B cell (primary cell): ENCODE measurements around the gene SIK3. TPM values are rescaled to one million over a fixed set of nuclear protein-coding genes. Genes with fewer than 3 reads are reported as not detected.

ENCODE experiments used
- ATAC-seq: fragments of 200-7000 bp; cut with Tn5 transposase; one replicate; pipeline ENCODE4 v1.10.0; 2021; ENCODE audit warnings: low read depth, mild to moderate bottlenecking, moderate number of reproducible peaks, moderate library complexity
- CTCF ChIA-PET: fragments of 350-600 bp; sonication (Branson Sonifier 250); formaldehyde crosslinking; loops from one replicate; lab custom pipeline; 2021; ENCODE audit warnings: antibody characterized with exemption, inconsistent platforms; lab: Charles Lee
- POLR2A ChIA-PET: fragments of 350-600 bp; sonication (Branson Sonifier 250); formaldehyde crosslinking; loops from one replicate; lab custom pipeline; 2021; ENCODE audit warnings: antibody characterized with exemption; lab: Charles Lee
- DNase-seq: peaks from one replicate; pipeline ENCODE4 v3.0.0; 2013
- H2AFZ ChIP-seq: 2 replicates; pipeline ENCODE4 v1.6.1; 2012; ENCODE audit warnings: mild to moderate bottlenecking, low read depth, low read length; ENCODE audit not compliant: insufficient read depth, poor library complexity, severe bottlenecking
- H3K27ac ChIP-seq, 2 donors: 1 replicate in 1 of 2; 2 replicates in 1 of 2; pipeline ENCODE4 v1.5.1; 2012 to 2013; ENCODE audit warnings: low read length in 2 of 2, mild to moderate bottlenecking in 2 of 2, moderate library complexity in 1 of 2
- H3K27me3 ChIP-seq, 4 experiments: fragments of 200-600 bp in 1 of 4; sonication (generic) in 1 of 4; replicated peaks in 1 of 4; 1 replicate in 2 of 4; 2 replicates in 2 of 4; pipeline versions ENCODE4 v1.6.1 to v1.7.0; 2013 to 2016; ENCODE audit warnings: low read length in 3 of 4, mild to moderate bottlenecking in 2 of 4, mixed read lengths in 1 of 4, moderate library complexity in 1 of 4; ENCODE audit not compliant: insufficient read depth in 4 of 4, control insufficient read depth in 3 of 4; ENCODE audit errors: control extremely low read depth in 1 of 4
- H3K36me3 ChIP-seq, 2 experiments: replicated peaks in 1 of 2; 1 replicate in 1 of 2; 2 replicates in 1 of 2; pipeline versions ENCODE4 v1.6.1 to v1.7.1; 2013; ENCODE audit warnings: low read length in 1 of 2; ENCODE audit not compliant: insufficient read depth in 2 of 2, control insufficient read depth in 1 of 2; ENCODE audit errors: control extremely low read depth in 1 of 2, extremely low read depth in 1 of 2
- H3K4me1 ChIP-seq, 2 donors: fragments of 200-600 bp in 1 of 2; sonication (generic) in 1 of 2; 1 replicate in 1 of 2; 2 replicates in 1 of 2; pipeline versions ENCODE4 v1.5.1 to v1.6.1; 2013 to 2017; ENCODE audit warnings: low read length in 2 of 2; ENCODE audit not compliant: control insufficient read depth in 2 of 2, insufficient read depth in 2 of 2
- H3K4me2 ChIP-seq: replicated peaks from 2 replicates; pipeline ENCODE3; 2012; ENCODE audit warnings: mild to moderate bottlenecking, low read depth, low read length; ENCODE audit not compliant: poor library complexity, severe bottlenecking
- H3K4me3 ChIP-seq, 5 experiments: fragments of 200-600 bp in 1 of 5; sonication (generic) in 1 of 5; 1 replicate in 3 of 5; 2 replicates in 2 of 5; pipeline versions ENCODE4 v1.5.1 to v1.7.0; 2011 to 2016; ENCODE audit warnings: low read length in 4 of 5, mild to moderate bottlenecking in 4 of 5, low read depth in 2 of 5, control low read depth in 1 of 5, moderate library complexity in 1 of 5; ENCODE audit not compliant: insufficient read depth in 1 of 5; ENCODE audit errors: control extremely low read depth in 1 of 5, extremely low read depth in 1 of 5
- H3K79me2 ChIP-seq: fragments of 200-600 bp; sonication (generic); one replicate; pipeline ENCODE4 v1.6.0; 2016; ENCODE audit warnings: low read length; ENCODE audit not compliant: control insufficient read depth, insufficient read depth
- H3K9ac ChIP-seq: fragments of 200-600 bp; sonication (generic); 2 replicates; pipeline ENCODE4 v1.6.1; 2017; ENCODE audit warnings: mild to moderate bottlenecking, low read length, moderate library complexity
- H3K9me3 ChIP-seq, 3 donors: one replicate each; pipeline versions ENCODE4 v1.6.1 to v1.7.1; 2013; ENCODE audit warnings: low read length in 2 of 3; ENCODE audit not compliant: control insufficient read depth in 2 of 3, insufficient read depth in 1 of 3; ENCODE audit errors: control extremely low read depth in 1 of 3
- H4K20me1 ChIP-seq: 2 replicates; pipeline ENCODE4 v1.6.0; 2012; ENCODE audit warnings: mild to moderate bottlenecking, low read length; ENCODE audit not compliant: insufficient read depth, control insufficient read depth, poor library complexity, severe bottlenecking
- H3K27ac Mint-ChIP-seq: one replicate; pipeline ENCODE4 v1.8.0; 2021; ENCODE audit warnings: mixed read lengths
- H3K27me3 Mint-ChIP-seq: one replicate; pipeline ENCODE4 v1.8.0; 2021; ENCODE audit warnings: mixed read lengths
- H3K4me1 Mint-ChIP-seq: one replicate; pipeline ENCODE4 v1.8.0; 2021; ENCODE audit warnings: mixed read lengths
- H3K4me3 Mint-ChIP-seq: one replicate; pipeline ENCODE4 v1.8.0; 2021; ENCODE audit warnings: mixed read lengths
- H3K9me3 Mint-ChIP-seq: one replicate; pipeline ENCODE4 v1.8.0; 2022; ENCODE audit warnings: mixed read lengths; ENCODE audit not compliant: insufficient read depth
- CTCF ChIP-seq: fragments of 200-600 bp; IDR thresholded peaks from one replicate; pipeline ENCODE4 v1.8.0; 2022; ENCODE audit warnings: antibody characterized with exemption, mild to moderate bottlenecking
- EZH2 ChIP-seq: IDR thresholded peaks from 2 replicates; pipeline ENCODE4 v1.6.1; 2012; ENCODE audit warnings: borderline replicate concordance, low read depth, mild to moderate bottlenecking, moderate library complexity, low read length; ENCODE audit not compliant: insufficient read depth, poor library complexity, severe bottlenecking
- WGBS: methylation state at CpG from one replicate; pipeline ENCODE4 v1.1.5; 2013; ENCODE audit warnings: missing lambda C conversion rate; ENCODE audit not compliant: insufficient coverage; 5-methylcytosine and 5-hydroxymethylcytosine counted together
- intact Hi-C: fragments of 100-400 bp; cut with micrococcal nuclease; formaldehyde crosslinking; loops from one replicate; pipeline ENCODE4 v1.10.0; 2022
- polyA plus RNA-seq: library from polyadenylated mRNA; depleted of rRNA; stranded (reverse); fragments of >200 nt; gene quantifications from 2 replicates; pipeline ENCODE4 v1.2.3, GENCODE V29; 2012
- total RNA-seq, 2 donors: library from RNA; stranded (reverse); fragments of 120-200 nt in 1 of 2; gene quantifications; 1 replicate in 1 of 2; 2 replicates in 1 of 2; pipeline versions ENCODE4 v1.2.3 to v1.2.4, GENCODE V29; 2013 to 2022

The SIK3 gene
- total and polyA plus RNA-seq, 2 donors (not counting 1 experiment from before 2014, with no cell fraction given): 36.5 to 180 TPM

- Histone ChIP-seq H4K20me1 (peaks cover 4% of the 10 kb centered on the region), H3K79me2 (peaks cover 95% of the 10 kb centered on the region), H3K27me3 (no peaks in the 10 kb centered on the region), H2AFZ (no peak overlapping the region), H3K9ac (no peak overlapping the region), H3K4me2 (no peak overlapping the region), H3K9me3 (peaks cover 0 to 3% (median 0%) of the 10 kb centered on the region in 3 donors), H3K36me3 (no peaks in the 10 kb centered on the region), H3K27ac (peak overlapping the region in 1 of 2 donors; percentile 3), H3K4me3 (no peak overlapping the region), H3K4me1 (peaks cover 45 to 61% of the 10 kb centered on the region in 2 donors)
- intact Hi-C loops: no loop called here
- H3K27me3 Mint-ChIP-seq: no peaks in the 10 kb centered on the region
- WGBS: no CpG with 5 or more reads among the region's 1 CpG
- POLR2A ChIA-PET: no interaction called here
- TF ChIP-seq CTCF (no peak), EZH2 (no peak)
- no peak for ATAC-seq
- DNase-seq: no peak
- no peak overlapping the region for H3K4me3 Mint-ChIP-seq
- H3K4me1 Mint-ChIP-seq: peaks cover 70% of the 10 kb centered on the region
- H3K27ac Mint-ChIP-seq: peak overlapping the region; percentile 10
- CTCF ChIA-PET: interaction anchor here (1.0 kb wide), 1 partner anchor 66 kb away, joined by 3 read pairs; no protein-coding TSS in a partner anchor
- no peaks in the 10 kb centered on the region for H3K9me3 Mint-ChIP-seq
Measured at GRCh38 chr11:116991491-116991890, 106.7 kb downstream of the SIK3 start.

- Histone ChIP-seq H3K27me3 (no peaks in the 10 kb centered on the region), H3K9ac (no peak overlapping the region), H2AFZ (no peak overlapping the region), H3K27ac (peak overlapping the region in 1 of 2 donors; percentile 52), H3K79me2 (peaks cover 95% of the 10 kb centered on the region), H3K4me2 (no peak overlapping the region), H3K4me1 (peaks cover 52 to 68% of the 10 kb centered on the region in 2 donors), H4K20me1 (peaks cover 4% of the 10 kb centered on the region), H3K36me3 (no peaks in the 10 kb centered on the region), H3K4me3 (no peak overlapping the region), H3K9me3 (peaks cover 0 to 3% (median 0%) of the 10 kb centered on the region in 3 donors)
- no peak overlapping the region for H3K4me3 Mint-ChIP-seq
- POLR2A ChIA-PET: interaction anchor here (0.6 kb wide), 1 partner anchor 61 kb away, joined by 3 read pairs; no protein-coding TSS in a partner anchor
- CTCF ChIA-PET: no interaction called here
- intact Hi-C loops: no loop called here
- DNase-seq (no peak), ATAC-seq (no peak)
- no peak for TF ChIP-seq CTCF
- no peak for TF ChIP-seq EZH2
- H3K9me3 Mint-ChIP-seq: no peaks in the 10 kb centered on the region
- H3K27ac Mint-ChIP-seq: peak overlapping the region; percentile 23
- H3K4me1 Mint-ChIP-seq: peaks cover 77% of the 10 kb centered on the region
- no CpG with 5 or more reads among the region's 1 CpG for WGBS
- H3K27me3 Mint-ChIP-seq: no peaks in the 10 kb centered on the region
Measured at GRCh38 chr11:116990811-116991210, 107.4 kb downstream of the SIK3 start.
